ENCODE data around the gene KIF1A.

KIF1A gene

GRCh38 chr2:240795916-240796510 is 24.0 kb downstream of the KIF1A start:
- no peak overlapping the region for H3K4me3 ChIP-seq (ENCODE audit: low read length)
- no peak for DNase-seq (ENCODE audit: low read depth)
- TF ChIP-seq, protein P1, sequence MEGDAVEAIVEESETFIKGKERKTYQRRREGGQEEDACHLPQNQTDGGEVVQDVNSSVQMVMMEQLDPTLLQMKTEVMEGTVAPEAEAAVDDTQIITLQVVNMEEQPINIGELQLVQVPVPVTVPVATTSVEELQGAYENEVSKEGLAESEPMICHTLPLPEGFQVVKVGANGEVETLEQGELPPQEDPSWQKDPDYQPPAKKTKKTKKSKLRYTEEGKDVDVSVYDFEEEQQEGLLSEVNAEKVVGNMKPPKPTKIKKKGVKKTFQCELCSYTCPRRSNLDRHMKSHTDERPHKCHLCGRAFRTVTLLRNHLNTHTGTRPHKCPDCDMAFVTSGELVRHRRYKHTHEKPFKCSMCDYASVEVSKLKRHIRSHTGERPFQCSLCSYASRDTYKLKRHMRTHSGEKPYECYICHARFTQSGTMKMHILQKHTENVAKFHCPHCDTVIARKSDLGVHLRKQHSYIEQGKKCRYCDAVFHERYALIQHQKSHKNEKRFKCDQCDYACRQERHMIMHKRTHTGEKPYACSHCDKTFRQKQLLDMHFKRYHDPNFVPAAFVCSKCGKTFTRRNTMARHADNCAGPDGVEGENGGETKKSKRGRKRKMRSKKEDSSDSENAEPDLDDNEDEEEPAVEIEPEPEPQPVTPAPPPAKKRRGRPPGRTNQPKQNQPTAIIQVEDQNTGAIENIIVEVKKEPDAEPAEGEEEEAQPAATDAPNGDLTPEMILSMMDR (conservative IDR thresholded peaks at IDR 0.05; ENCODE audit: low read length), result no peak

GRCh38 chr2:240795454-240795853 is 24.6 kb downstream of the KIF1A start:
- TF ChIP-seq, protein P1 (conservative IDR thresholded peaks at IDR 0.05; ENCODE audit: low read length), result no peak
- H3K4me3 ChIP-seq (ENCODE audit: low read length), result no peak overlapping the region
- no peak for DNase-seq (ENCODE audit: low read depth)

GRCh38 chr2:240794178-240794721 is 25.8 kb downstream of the KIF1A start:
- TF ChIP-seq, protein P1 (conservative IDR thresholded peaks at IDR 0.05; ENCODE audit: low read length), result no peak
- no peak for DNase-seq (ENCODE audit: low read depth)
- H3K4me3 ChIP-seq (ENCODE audit: low read length), result no peak overlapping the region

GRCh38 chr2:240793313-240794177 is 26.5 kb downstream of the KIF1A start:
- no peak overlapping the region for H3K4me3 ChIP-seq (ENCODE audit: low read length)
- TF ChIP-seq, protein P1 (conservative IDR thresholded peaks at IDR 0.05; ENCODE audit: low read length), result no peak
- no peak for DNase-seq (ENCODE audit: low read depth)

GRCh38 chr2:240792629-240793312 is 27.2 kb downstream of the KIF1A start:
- TF ChIP-seq, protein P1 (conservative IDR thresholded peaks at IDR 0.05; ENCODE audit: low read length), result no peak
- DNase-seq (ENCODE audit: low read depth), result no peak

DNA sequence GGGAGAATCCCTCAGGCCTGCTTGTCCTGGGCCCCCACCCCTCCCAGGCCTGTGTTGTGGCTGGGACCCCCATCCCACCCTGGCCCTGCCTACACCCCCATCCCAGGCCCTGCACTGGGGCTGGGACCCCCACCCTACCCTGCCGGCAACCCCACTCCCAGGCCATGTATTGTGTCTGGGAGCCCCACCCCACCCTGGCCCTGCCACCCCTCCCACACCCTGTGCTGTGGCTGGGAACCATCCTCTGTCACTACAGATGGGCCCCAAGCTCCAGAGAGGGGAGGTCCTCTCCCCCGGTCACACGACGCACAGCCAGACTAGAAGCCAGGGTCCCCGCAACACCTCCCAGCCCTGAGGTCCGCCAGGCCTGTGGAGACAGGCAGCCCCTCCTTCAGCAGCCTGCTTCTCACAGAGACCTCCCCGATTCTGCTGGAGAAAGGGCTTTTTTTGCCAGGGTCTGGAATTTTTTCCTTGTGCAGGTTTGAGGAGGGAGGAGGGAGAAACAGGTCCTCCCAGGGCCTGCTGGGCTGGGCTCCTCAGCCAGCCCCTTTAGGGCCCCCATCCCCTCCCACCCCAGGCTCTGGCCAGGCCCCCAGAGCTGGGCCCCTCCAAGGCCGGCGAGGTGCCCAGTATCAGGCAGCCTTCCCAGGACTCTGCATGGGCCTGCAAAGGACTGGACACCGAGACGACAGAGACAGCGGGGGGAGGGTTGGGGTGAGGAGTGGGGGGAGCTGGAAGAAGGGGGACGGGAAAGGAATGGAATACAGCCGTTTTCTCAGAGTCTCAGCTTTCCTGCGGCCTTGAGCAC is 28.0 kb downstream of the KIF1A start:
- TF ChIP-seq, protein P1 (conservative IDR thresholded peaks at IDR 0.05; ENCODE audit: low read length), result no peak
- no peak for DNase-seq (ENCODE audit: low read depth)
- no peak overlapping the region for H3K4me3 ChIP-seq (ENCODE audit: low read length)

More at GRCh38 chr2:240792629-240793312, 27.2 kb downstream of the KIF1A start:
- H3K4me3 ChIP-seq (ENCODE audit: low read length), result no peak overlapping the region
